ENCODE data around the gene MAP3K4.

The MAP3K4 gene

GRCh38 chr6:161058741-161059140 lies 67.2 kb downstream of the MAP3K4 start:
- no peak for DNase-seq (ENCODE audit: low read depth)
- TF ChIP-seq CTCF (IDR thresholded peaks at IDR 0.05; ENCODE audit: control insufficient read depth, extremely low read depth, insufficient read depth): no peak
- no peak overlapping the region for H3K4me3 ChIP-seq (ENCODE audit: low read depth, low read length)

GRCh38 chr6:161061576-161061975 lies 70.0 kb downstream of the MAP3K4 start:
- no peak for TF ChIP-seq CTCF (IDR thresholded peaks at IDR 0.05; ENCODE audit: control insufficient read depth, extremely low read depth, insufficient read depth)
- H3K4me3 ChIP-seq (ENCODE audit: low read depth, low read length): no peak overlapping the region
- DNase-seq (ENCODE audit: low read depth): no peak

GRCh38 chr6:161064915-161065314 lies 73.3 kb downstream of the MAP3K4 start:
- no peak for DNase-seq (ENCODE audit: low read depth)
- TF ChIP-seq CTCF (IDR thresholded peaks at IDR 0.05; ENCODE audit: control insufficient read depth, extremely low read depth, insufficient read depth): no peak
- no peak overlapping the region for H3K4me3 ChIP-seq (ENCODE audit: low read depth, low read length)

- TF ChIP-seq CTCF (IDR thresholded peaks at IDR 0.05; ENCODE audit: control insufficient read depth, extremely low read depth, insufficient read depth): no peak
- DNase-seq (ENCODE audit: low read depth): no peak
- H3K4me3 ChIP-seq (ENCODE audit: low read depth, low read length): no peak overlapping the region
Measured at GRCh38 chr6:161066511-161066910, 74.9 kb downstream of the MAP3K4 start.

- TF ChIP-seq CTCF (IDR thresholded peaks at IDR 0.05; ENCODE audit: control insufficient read depth, extremely low read depth, insufficient read depth): no peak
- no peak for DNase-seq (ENCODE audit: low read depth)
- no peak overlapping the region for H3K4me3 ChIP-seq (ENCODE audit: low read depth, low read length)
Measured at GRCh38 chr6:161067749-161068148, 76.2 kb downstream of the MAP3K4 start.

GRCh38 chr6:161068321-161068741 lies 76.8 kb downstream of the MAP3K4 start:
- TF ChIP-seq CTCF (IDR thresholded peaks at IDR 0.05; ENCODE audit: control insufficient read depth, extremely low read depth, insufficient read depth): no peak
- DNase-seq (ENCODE audit: low read depth): no peak
- H3K4me3 ChIP-seq (ENCODE audit: low read depth, low read length): no peak overlapping the region

- TF ChIP-seq CTCF (IDR thresholded peaks at IDR 0.05; ENCODE audit: control insufficient read depth, extremely low read depth, insufficient read depth): no peak
- H3K4me3 ChIP-seq (ENCODE audit: low read depth, low read length): no peak overlapping the region
- DNase-seq (ENCODE audit: low read depth): no peak
Measured at GRCh38 chr6:161073930-161074329, 82.4 kb downstream of the MAP3K4 start.

Data from LNCaP clone FGC (cell line).